GM21447 (cell line): ENCODE results near the gene TMEM151A.
"Not testable (repeated sequence)": the region's sequence is repeated elsewhere in the genome, so short reads cannot be mapped to it uniquely, and the experiment has no call there.

Experiments
- ATAC-seq: cut with Tn5 transposase; IDR thresholded peaks from one replicate; pipeline ENCODE4 v1.9.1; 2021; ENCODE audit not compliant: unreplicated experiment

TMEM151A gene

GRCh38 chr11:66297610-66298009 lies 5.9 kb downstream of the TMEM151A start:
- no peak for ATAC-seq

- no peak for ATAC-seq
These were observed 7.5 kb downstream of the TMEM151A start for GRCh38 chr11:66299186-66299585.

GRCh38 chr11:66302656-66303055 lies 11.0 kb downstream of the TMEM151A start:
- ATAC-seq, result no peak

GRCh38 chr11:66309475-66309874 lies 17.8 kb downstream of the TMEM151A start:
- ATAC-seq, result no peak

- ATAC-seq, result no peak
These were observed 18.6 kb downstream of the TMEM151A start for GRCh38 chr11:66310324-66310723.

GRCh38 chr11:66310803-66311440 lies 19.2 kb downstream of the TMEM151A start:
- not testable (repeated sequence) for ATAC-seq

GRCh38 chr11:66311470-66311964 lies 19.8 kb downstream of the TMEM151A start:
- ATAC-seq, result no peak

- peak; percentile 66 for ATAC-seq
These were observed 20.4 kb downstream of the TMEM151A start for GRCh38 chr11:66311965-66312548.

- ATAC-seq, result peak; percentile 62
These were observed 21.0 kb downstream of the TMEM151A start for GRCh38 chr11:66312549-66313320.

GRCh38 chr11:66313321-66314185 lies 21.9 kb downstream of the TMEM151A start:
- no peak for ATAC-seq

GRCh38 chr11:66314186-66314501 lies 22.4 kb downstream of the TMEM151A start:
- ATAC-seq, result no peak

- ATAC-seq, result no peak
These were observed 23.1 kb downstream of the TMEM151A start for GRCh38 chr11:66314561-66315497.

- no peak for ATAC-seq
These were observed 23.8 kb downstream of the TMEM151A start for GRCh38 chr11:66315498-66315885.

- no peak for ATAC-seq
These were observed 24.5 kb downstream of the TMEM151A start for GRCh38 chr11:66315921-66316811.

GRCh38 chr11:66316849-66317251 lies 25.2 kb downstream of the TMEM151A start, which contains the start of gene CD248:
CD248 (minus strand) TSS chr11:66317044; CDS start chr11:66317027, 17 bp downstream.
- no peak for ATAC-seq

GRCh38 chr11:66317322-66317722 lies 25.6 kb downstream of the TMEM151A start:
- no peak for ATAC-seq

GRCh38 chr11:66317723-66318599 lies 26.3 kb downstream of the TMEM151A start:
- no peak for ATAC-seq

- no peak for ATAC-seq
These were observed 26.9 kb downstream of the TMEM151A start for GRCh38 chr11:66318600-66318970.
